Measurements from ENCODE around the gene ADCK2.

ADCK2 gene

GRCh38 chr7:140714331-140715040 lies 41.7 kb downstream of the ADCK2 start:
- no peak for TF ChIP-seq ZNF70 (CRISPR knock-in tag; IDR thresholded peaks at IDR 0.05)
- no peak for TF ChIP-seq TCF4 (CRISPR knock-in tag; IDR thresholded peaks at IDR 0.05; ENCODE audit: borderline replicate concordance)
- TF ChIP-seq ZFP30 (CRISPR knock-in tag; IDR thresholded peaks at IDR 0.05): no peak
- no peak for TF ChIP-seq TOX (CRISPR knock-in tag; IDR thresholded peaks at IDR 0.05; ENCODE audit: borderline replicate concordance)
- no peak for TF ChIP-seq CREB5 (CRISPR knock-in tag; IDR thresholded peaks at IDR 0.05; ENCODE audit: low read depth)
- no peak for TF ChIP-seq ESRRG (CRISPR knock-in tag; IDR thresholded peaks at IDR 0.05)
- TF ChIP-seq SNAI2 (CRISPR knock-in tag; IDR thresholded peaks at IDR 0.05): no peak
- no peak for TF ChIP-seq ZNF8 (CRISPR knock-in tag; IDR thresholded peaks at IDR 0.05)
- no peak for TF ChIP-seq POU6F1 (CRISPR knock-in tag; IDR thresholded peaks at IDR 0.05; ENCODE audit: borderline replicate concordance, low read depth)
- TF ChIP-seq BACH2 (CRISPR knock-in tag; IDR thresholded peaks at IDR 0.05; ENCODE audit: borderline replicate concordance): no peak
- TF ChIP-seq ZNF565 (CRISPR knock-in tag; conservative IDR thresholded peaks at IDR 0.05; ENCODE audit: low read depth): no peak
- no peak for TF ChIP-seq ISL1 (CRISPR knock-in tag; IDR thresholded peaks at IDR 0.05)

GRCh38 chr7:140719721-140720120 lies 47.0 kb downstream of the ADCK2 start:
- TF ChIP-seq ZC3H10 (CRISPR knock-in tag; IDR thresholded peaks at IDR 0.05) (no peak), ZNF565 (CRISPR knock-in tag; conservative IDR thresholded peaks at IDR 0.05; ENCODE audit: low read depth) (no peak), TCF4 (CRISPR knock-in tag; IDR thresholded peaks at IDR 0.05; ENCODE audit: borderline replicate concordance) (no peak), PATZ1 (CRISPR knock-in tag; IDR thresholded peaks at IDR 0.05; ENCODE audit: borderline replicate concordance) (no peak), ZFP30 (CRISPR knock-in tag; IDR thresholded peaks at IDR 0.05) (no peak), BACH2 (CRISPR knock-in tag; IDR thresholded peaks at IDR 0.05; ENCODE audit: borderline replicate concordance) (no peak), TOX (CRISPR knock-in tag; IDR thresholded peaks at IDR 0.05; ENCODE audit: borderline replicate concordance) (no peak), PPARA (CRISPR knock-in tag; IDR thresholded peaks at IDR 0.05; ENCODE audit: borderline replicate concordance) (no peak), ZFP3 (CRISPR knock-in tag; IDR thresholded peaks at IDR 0.05) (no peak)
- ATAC-seq: peak; percentile 39

More at GRCh38 chr7:140714331-140715040, 41.7 kb downstream of the ADCK2 start:
- ATAC-seq: no peak

- no peak for ATAC-seq
Observed at GRCh38 chr7:140722254-140722653, 49.5 kb downstream of the ADCK2 start.

More at GRCh38 chr7:140722254-140722653, 49.5 kb downstream of the ADCK2 start:
- TF ChIP-seq TCF4 (CRISPR knock-in tag; IDR thresholded peaks at IDR 0.05; ENCODE audit: borderline replicate concordance) (no peak), SNAI2 (CRISPR knock-in tag; IDR thresholded peaks at IDR 0.05) (no peak), ISL1 (CRISPR knock-in tag; IDR thresholded peaks at IDR 0.05) (no peak), ESRRG (CRISPR knock-in tag; IDR thresholded peaks at IDR 0.05) (no peak), PATZ1 (CRISPR knock-in tag; IDR thresholded peaks at IDR 0.05; ENCODE audit: borderline replicate concordance) (no peak), TSHZ2 (CRISPR knock-in tag; IDR thresholded peaks at IDR 0.05) (no peak), ZFP3 (CRISPR knock-in tag; IDR thresholded peaks at IDR 0.05) (no peak), ZNF8 (CRISPR knock-in tag; IDR thresholded peaks at IDR 0.05) (no peak), OSR1 (CRISPR knock-in tag; IDR thresholded peaks at IDR 0.05) (no peak), ZNF70 (CRISPR knock-in tag; IDR thresholded peaks at IDR 0.05) (no peak), TOX (CRISPR knock-in tag; IDR thresholded peaks at IDR 0.05; ENCODE audit: borderline replicate concordance) (no peak), CSRNP3 (CRISPR knock-in tag; IDR thresholded peaks at IDR 0.05) (no peak), ARNTL (CRISPR knock-in tag; IDR thresholded peaks at IDR 0.05; ENCODE audit: borderline replicate concordance, low read depth) (no peak), CSDC2 (CRISPR knock-in tag; IDR thresholded peaks at IDR 0.05) (no peak), BACH2 (CRISPR knock-in tag; IDR thresholded peaks at IDR 0.05; ENCODE audit: borderline replicate concordance) (no peak), ZNF565 (CRISPR knock-in tag; conservative IDR thresholded peaks at IDR 0.05; ENCODE audit: low read depth) (no peak), POU6F1 (CRISPR knock-in tag; IDR thresholded peaks at IDR 0.05; ENCODE audit: borderline replicate concordance, low read depth) (no peak)
